DOHH2 (cell line): ENCODE data around the gene ACKR3.

Experiments used
- H3F3A ChIP-seq: fragments of 200-600 bp; sonication (generic), shearing (Covaris generic); 2 replicates; pipeline ENCODE4 v1.6.0; 2016; ENCODE audit warnings: antibody characterized with exemption, mild to moderate bottlenecking; ENCODE audit not compliant: control insufficient read depth, insufficient read depth
- H3K27ac ChIP-seq: fragments of 200-600 bp; sonication (generic); 2 replicates; pipeline ENCODE4 v1.5.1; 2014; ENCODE audit warnings: low read depth, mild to moderate bottlenecking, low read length, moderate library complexity
- H3K27me3 ChIP-seq: fragments of 200-600 bp; sonication (generic); 2 replicates; pipeline ENCODE4 v1.6.1; 2014; ENCODE audit warnings: mild to moderate bottlenecking, low read length, mixed read lengths; ENCODE audit not compliant: control insufficient read depth
- H3K36me3 ChIP-seq: fragments of 200-600 bp; sonication (generic); 2 replicates; pipeline ENCODE4 v1.6.1; 2014; ENCODE audit warnings: mild to moderate bottlenecking, low read length, moderate library complexity, mixed read lengths; ENCODE audit not compliant: control insufficient read depth
- H3K4me1 ChIP-seq: fragments of 200-600 bp; sonication (generic); 2 replicates; pipeline ENCODE4 v1.6.1; 2014; ENCODE audit warnings: mild to moderate bottlenecking, low read length, mixed read lengths; ENCODE audit not compliant: control insufficient read depth
- H3K4me2 ChIP-seq: fragments of 200-600 bp; sonication (generic); 2 replicates; pipeline ENCODE4 v1.6.0; 2014; ENCODE audit warnings: mild to moderate bottlenecking, low read length, moderate library complexity
- H3K4me3 ChIP-seq: fragments of 200-600 bp; sonication (generic); 2 replicates; pipeline ENCODE4 v1.5.1; 2014; ENCODE audit warnings: mild to moderate bottlenecking, low read length, mixed read lengths
- H3K79me2 ChIP-seq: fragments of 200-600 bp; sonication (generic); 2 replicates; pipeline ENCODE4 v1.6.1; 2014; ENCODE audit warnings: mild to moderate bottlenecking, low read length, mixed read lengths; ENCODE audit not compliant: control insufficient read depth
- H3K9me2 ChIP-seq: fragments of 200-600 bp; sonication (generic); replicated peaks from 2 replicates; pipeline ENCODE4 v1.6.1; 2014; ENCODE audit warnings: mild to moderate bottlenecking, low read length, mixed read lengths; ENCODE audit not compliant: control insufficient read depth
- H3K9me3 ChIP-seq: fragments of 200-600 bp; sonication (generic); 2 replicates; pipeline ENCODE4 v1.6.1; 2014; ENCODE audit warnings: antibody characterized with exemption, low read length, mixed read lengths; ENCODE audit not compliant: control insufficient read depth, insufficient read depth
- H4K20me1 ChIP-seq: fragments of 200-600 bp; sonication (generic); 2 replicates; pipeline ENCODE4 v1.6.0; 2014; ENCODE audit warnings: low read depth, mild to moderate bottlenecking, antibody characterized with exemption, low read length, moderate library complexity; ENCODE audit not compliant: control insufficient read depth, insufficient read depth
- CTCF ChIP-seq: fragments of 200-600 bp; sonication (generic); IDR thresholded peaks from one replicate; pipeline ENCODE4 v1.5.1; 2014; ENCODE audit warnings: antibody characterized with exemption, mild to moderate bottlenecking, low read depth, low read length; ENCODE audit not compliant: poor library complexity, severe bottlenecking
- EZH2phosphoT487 ChIP-seq: fragments of 200-600 bp; sonication (generic); IDR thresholded peaks from 2 replicates; pipeline ENCODE4 v1.6.1; 2017; ENCODE audit warnings: borderline replicate concordance, mild to moderate bottlenecking, antibody characterized with exemption, low read length, moderate library complexity, mixed read lengths

Gene ACKR3

DNA sequence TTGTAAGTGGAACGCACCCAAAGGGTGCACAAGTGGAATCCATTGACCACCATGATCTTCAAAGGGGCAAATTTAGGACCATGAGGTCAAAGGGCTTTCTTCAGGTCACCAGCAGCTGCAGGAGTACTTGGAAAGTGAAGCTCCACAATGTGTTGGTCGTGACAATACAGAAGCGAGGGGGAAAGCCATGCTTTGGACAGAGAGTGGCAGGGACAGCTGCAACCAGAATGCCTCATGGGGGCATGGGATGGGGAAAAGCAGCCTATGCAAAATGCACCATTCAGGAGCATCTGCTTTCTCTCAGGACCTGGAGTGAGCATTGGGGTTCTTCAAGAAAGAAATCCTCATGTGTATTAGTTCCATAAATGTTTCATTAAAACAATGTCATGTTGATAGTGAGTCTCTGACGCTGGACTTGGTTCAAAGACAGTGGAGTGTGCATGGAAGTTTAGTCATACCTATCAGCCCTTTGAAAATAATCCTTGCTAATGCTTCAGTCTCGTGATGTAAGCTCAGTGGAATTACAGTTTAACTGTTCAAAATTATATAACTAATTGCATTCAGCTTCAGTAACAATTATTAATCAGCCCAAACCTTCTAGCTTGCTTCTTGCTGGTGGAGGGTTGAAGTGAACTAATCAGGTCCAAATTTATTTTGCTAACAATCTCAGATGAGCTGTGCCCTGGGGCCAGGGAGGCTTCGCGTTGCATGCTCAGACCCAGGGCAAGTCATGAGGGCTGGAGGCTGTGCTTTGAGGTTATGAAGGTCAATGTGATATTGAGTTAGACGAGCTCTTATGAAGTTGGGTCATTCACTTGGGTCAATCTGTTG, 41.6 kb downstream of the ACKR3 start:
- Histone ChIP-seq H3K27me3 (no peaks in the 10 kb centered on the region), H3K4me3 (no peak overlapping the region), H3K4me1 (peaks cover 5% of the 10 kb centered on the region), H3K79me2 (no peaks in the 10 kb centered on the region), H3F3A (no peaks in the 10 kb centered on the region), H4K20me1 (no peaks in the 10 kb centered on the region), H3K9me2 (no peaks in the 10 kb centered on the region), H3K4me2 (no peak overlapping the region), H3K27ac (no peak overlapping the region), H3K36me3 (no peaks in the 10 kb centered on the region), H3K9me3 (no peaks in the 10 kb centered on the region)
- no peak for TF ChIP-seq CTCF
- no peak for TF ChIP-seq EZH2phosphoT487

- Histone ChIP-seq H3K9me3 (no peaks in the 10 kb centered on the region), H3K4me3 (no peak overlapping the region), H3K27ac (no peak overlapping the region), H3K4me1 (peaks cover 6% of the 10 kb centered on the region), H3K79me2 (no peaks in the 10 kb centered on the region), H3K27me3 (no peaks in the 10 kb centered on the region), H4K20me1 (no peaks in the 10 kb centered on the region), H3K9me2 (no peaks in the 10 kb centered on the region), H3F3A (no peaks in the 10 kb centered on the region), H3K4me2 (no peak overlapping the region), H3K36me3 (no peaks in the 10 kb centered on the region)
- no peak for TF ChIP-seq EZH2phosphoT487
- no peak for TF ChIP-seq CTCF
These were observed 43.1 kb downstream of the ACKR3 start for GRCh38 chr2:236612737-236613136.

DNA sequence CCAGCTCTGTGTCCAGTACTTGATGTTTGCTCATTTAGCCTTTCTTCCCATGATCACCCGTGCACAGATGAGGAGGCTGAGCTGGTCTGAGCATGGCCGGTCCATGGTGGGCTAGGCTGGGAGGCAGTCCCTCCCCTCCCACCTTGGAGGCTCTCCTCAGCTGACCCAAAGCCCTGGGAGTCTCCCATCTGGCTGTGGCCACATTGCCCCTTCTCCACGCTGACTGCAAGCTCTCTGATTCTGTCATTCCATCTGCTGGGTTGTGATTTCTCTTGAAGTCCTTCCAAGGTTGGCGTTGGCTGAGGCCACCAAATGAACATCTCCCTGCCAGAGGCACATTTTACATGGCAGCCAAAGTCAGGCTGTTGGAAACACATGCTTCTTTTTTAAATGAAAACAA, 44.0 kb downstream of the ACKR3 start:
- Histone ChIP-seq H3K27ac (no peak overlapping the region), H3K27me3 (no peaks in the 10 kb centered on the region), H3K79me2 (no peaks in the 10 kb centered on the region), H4K20me1 (no peaks in the 10 kb centered on the region), H3F3A (no peaks in the 10 kb centered on the region), H3K4me1 (peaks cover 6% of the 10 kb centered on the region), H3K4me2 (no peak overlapping the region), H3K36me3 (no peaks in the 10 kb centered on the region), H3K9me2 (no peaks in the 10 kb centered on the region), H3K4me3 (no peak overlapping the region), H3K9me3 (no peaks in the 10 kb centered on the region)
- TF ChIP-seq EZH2phosphoT487 (no peak), CTCF (no peak)
